ENCODE measurements around the gene ZNF197.
"Not testable (repeated sequence)": the region's sequence is repeated elsewhere in the genome, so short reads cannot be mapped to it uniquely, and the experiment has no call there.

Gene ZNF197

DNA sequence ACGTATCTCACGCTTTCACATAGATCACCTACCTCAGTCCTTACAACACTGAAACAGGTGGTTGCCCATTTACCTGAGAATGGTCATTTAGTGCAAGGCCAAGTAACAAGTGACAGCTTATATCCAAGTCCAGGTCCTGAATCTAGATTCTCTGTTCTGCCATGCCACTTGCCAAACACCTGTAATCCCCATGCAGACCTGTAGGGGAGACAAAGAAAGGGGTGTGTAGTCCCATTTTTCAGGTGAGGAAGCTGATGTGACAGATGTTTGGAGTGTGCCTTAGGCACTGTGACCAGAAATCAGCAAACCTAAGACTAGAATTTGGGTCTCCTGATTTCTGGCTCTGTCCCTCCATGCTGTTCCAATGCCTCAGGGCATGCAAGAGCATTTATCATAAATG is 36.4 kb downstream of the ZNF197 start:
- no peak for DNase-seq (ENCODE audit: low spot score)

DNA sequence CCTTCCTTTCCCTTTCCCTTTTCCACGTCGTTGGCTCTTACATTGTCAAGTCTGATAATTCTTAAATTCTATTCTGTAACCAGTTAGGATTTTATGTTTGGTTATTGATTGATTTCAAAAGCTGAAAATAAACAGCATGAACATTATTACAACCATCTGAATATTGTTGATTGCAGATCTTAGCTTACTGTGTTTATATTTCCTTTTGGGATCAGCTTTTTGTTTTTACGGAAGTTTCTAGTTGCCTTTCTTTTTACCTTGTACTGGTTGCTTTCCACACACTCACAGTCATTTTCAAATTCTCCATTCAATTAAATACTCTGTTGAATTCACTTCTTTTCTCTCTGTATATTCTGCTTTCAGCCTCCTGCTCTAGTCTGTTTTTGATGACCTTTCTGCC is 40.3 kb downstream of the ZNF197 start:
- DNase-seq (ENCODE audit: low spot score) = no peak

DNA sequence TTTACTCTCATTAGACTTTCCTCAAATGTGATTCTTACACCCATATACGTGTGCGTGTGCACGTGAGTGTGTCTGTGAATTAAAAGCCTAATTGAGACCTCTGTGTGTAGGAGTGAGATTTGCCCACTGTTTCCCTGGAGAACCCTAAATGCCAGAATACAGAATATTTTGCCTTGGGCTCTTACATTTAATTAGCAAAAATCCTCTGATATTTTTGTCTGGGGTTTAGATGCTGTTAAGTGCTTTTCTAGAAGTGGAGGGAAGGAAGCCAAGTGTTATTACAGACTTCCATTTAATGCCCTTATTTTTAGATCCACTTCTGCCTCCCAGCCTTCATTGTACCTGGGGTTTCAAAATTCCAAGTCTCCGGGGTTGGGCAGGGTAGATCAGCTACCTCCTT is 41.5 kb downstream of the ZNF197 start:
- DNase-seq (ENCODE audit: low spot score) = no peak

DNA sequence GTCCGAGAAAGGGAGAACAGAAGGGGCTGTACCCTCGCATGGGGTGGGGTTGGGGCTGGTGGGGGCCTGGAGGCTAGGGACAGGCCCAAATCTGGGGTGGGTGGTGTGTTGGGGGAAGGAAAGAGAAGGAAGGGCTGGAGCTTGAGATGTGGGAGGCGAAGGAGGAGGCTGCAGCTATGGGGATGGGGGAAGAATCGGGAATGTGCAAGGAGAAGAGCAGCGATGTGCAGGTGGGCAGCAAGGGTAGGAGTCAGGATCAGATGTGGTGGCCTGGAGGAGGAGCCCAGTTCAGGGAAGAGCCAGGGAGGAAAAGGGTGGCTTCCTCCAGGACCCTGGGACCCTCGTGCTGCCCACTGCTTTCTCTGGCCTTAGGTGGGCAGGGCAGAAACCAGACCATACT is 44.9 kb downstream of the ZNF197 start:
- no peak for DNase-seq (ENCODE audit: low spot score)

DNA sequence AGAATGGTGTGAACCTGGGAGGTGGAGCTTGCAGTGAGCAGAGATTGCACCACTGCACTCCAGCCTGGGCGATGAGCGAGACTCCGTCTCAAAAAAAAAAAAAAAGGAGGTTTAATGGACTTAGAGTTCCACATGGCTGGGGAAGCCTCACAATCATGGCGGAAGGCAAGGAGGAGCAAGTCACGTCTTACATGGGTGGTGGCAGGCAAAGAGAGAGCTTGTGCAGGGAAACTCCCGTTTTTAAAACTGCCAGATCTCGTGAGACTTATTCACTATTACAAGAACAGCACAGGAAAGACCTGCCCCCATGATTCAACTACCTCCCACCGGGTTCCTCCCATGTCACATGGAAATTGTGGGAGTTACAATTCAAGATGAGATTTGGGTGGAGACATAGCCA is 48.6 kb downstream of the ZNF197 start:
- not testable (repeated sequence) for DNase-seq (ENCODE audit: low spot score)

DNA sequence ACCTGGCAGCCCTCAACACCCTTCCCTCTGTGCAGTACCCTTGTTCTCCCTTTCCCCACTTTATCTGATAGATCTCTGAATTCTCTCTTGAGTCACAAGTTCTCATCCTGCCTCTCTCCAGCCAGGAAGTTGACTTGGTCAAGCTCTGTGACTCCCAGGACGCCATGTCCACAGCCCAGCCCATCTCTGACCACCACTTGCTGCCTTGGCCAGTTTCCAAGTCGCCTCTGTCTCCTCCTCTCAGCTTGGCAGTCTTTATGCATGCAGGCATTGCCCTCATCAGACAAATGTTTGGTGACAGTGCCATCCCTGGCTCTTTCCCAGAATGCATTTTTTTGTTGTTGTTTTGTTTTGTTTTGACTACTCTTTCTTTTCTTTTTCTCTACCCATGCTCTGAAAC is 49.4 kb downstream of the ZNF197 start:
- DNase-seq (ENCODE audit: low spot score) = no peak

DNA sequence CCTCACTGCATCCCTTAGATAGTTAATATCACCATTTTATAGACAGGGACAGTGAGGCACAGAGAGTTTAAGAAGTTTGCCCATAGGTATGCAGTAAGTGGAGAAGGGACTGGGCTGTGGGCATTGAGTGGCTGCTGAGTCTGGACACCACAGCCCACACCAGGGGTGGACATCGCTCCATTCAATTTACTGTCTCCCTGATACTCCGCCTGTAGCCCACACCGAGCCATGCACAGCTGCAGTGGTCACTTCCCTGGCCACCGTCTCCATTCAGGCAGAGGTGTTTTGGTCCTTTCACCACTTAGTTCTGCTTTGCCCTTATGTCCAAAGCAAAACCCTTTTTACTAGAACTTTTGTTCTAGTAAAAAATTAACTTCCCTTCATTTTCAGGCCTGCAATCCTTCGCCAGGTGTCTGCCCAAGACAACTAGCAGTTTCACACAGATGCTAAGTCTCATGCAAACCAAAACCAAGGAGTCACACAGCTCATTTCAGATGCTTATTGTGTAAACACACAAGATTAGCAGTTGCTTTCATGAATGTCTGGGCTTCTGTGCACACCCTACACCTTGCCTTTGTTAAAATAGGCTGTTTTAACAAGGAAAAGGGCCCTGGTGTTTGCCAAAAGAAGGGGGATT is 53.8 kb downstream of the ZNF197 start:
- DNase-seq (ENCODE audit: low spot score) = no peak

DNA sequence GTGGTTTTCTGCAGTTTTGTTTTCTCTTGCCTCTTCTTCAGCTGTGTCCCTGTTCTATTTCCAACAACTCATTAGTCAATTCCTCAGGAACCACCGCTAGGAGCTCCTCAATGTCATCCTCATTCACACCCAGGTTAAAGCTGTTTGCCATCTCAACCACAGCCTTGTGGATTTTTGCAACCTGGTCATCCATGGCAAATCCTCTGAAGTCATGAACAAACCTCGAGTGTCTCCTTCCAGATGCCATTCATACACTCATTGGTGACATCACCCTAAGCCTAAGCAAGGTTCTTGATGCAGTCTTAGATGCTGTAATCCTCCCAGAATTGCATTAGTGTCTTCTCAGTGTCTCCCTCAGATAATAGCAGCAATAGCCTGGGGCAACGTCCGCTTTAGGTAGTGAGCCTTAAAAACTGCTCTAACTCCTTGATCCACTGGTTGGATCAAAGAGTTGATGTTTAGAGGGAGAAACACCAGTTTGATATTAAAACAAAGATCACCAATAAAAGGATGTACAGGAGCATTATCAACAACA is 56.2 kb downstream of the ZNF197 start:
- no peak for DNase-seq (ENCODE audit: low spot score)

DNA sequence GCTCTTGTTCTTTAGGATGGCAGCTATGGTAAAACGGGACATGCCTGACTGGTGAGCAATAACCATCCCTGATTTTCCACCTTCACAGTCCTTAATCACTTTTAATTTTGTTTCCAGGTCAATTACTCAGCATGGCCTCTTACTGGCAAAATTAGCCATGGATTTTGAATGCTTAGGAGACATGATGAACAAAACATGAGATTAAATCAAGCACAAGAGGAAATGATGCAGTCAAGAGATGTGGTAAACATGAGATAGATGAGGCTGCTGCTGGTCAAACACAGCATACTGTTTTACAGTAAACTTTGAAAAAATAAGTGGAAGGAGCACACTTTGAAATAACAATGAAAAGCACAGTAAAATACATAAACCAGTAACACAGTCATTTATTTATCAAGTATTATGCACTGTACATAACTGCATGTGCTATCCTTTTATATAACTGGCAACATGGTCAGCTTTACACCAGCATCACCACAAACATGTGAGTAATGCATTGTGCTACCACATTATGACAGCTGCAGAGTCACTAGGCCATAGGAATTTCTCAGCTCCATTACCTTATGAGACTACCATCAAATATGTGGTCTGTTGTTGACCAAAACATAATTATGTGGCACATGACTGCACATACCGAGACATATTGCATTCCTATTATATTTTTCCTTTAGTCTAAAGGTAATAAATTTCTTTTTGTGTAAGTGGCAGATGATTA is 57.5 kb downstream of the ZNF197 start:
- DNase-seq (ENCODE audit: low spot score) = no peak

DNA sequence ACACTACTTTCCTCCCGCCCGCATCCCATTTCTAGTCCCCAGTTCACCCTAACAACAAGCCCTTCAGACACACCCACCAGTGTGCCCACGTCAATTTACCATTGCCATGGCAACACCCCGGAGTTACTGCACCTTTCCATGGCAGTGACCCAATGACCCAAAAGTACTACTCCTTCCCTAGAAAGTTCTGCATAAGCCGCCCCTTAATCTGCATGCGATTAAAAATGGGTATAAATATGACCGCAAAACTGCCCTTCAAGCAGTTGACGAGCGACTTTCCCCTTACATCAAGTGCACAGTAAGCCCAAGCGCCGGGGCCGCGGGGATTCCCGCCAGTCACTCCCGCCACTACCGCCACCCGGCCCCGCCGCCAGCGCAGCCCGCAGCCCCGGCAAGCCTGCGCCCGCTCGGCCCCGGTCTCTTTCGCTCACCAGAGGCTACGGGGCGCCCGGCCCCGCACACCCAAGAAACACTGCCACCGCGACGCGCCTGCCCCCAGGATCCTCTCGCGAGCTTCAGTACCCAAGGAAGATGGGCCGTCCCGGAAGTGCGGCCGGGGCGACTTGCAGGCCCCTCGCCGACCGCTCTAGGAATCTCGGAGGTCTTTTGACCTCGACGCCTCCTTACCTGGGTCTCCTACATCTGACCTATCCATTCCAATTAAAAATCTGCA is 60.4 kb downstream of the ZNF197 start:
- DNase-seq (ENCODE audit: low spot score) = peak; percentile 82

DNA sequence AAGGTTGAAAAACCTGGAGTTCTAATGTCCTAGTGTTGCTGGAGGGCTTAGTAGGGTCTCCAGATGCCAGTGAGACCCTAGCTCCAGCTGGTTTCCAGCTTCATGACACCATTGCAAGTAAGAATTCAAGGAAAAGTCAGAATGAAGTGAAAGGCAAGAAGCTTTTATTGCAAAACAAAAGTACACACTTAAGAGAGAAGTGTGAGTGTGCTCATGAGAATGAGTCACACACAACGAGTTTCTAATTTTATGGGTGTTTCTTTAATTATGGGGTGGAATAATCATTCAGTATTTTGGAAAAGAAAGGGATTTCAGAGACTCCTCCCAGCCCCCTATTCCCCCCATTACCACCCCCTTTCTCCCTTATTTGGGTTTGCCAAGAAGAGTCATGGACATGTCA is 63.1 kb downstream of the ZNF197 start:
- no peak for DNase-seq (ENCODE audit: low spot score)

Data from left forelimb (tissue), 1 donor.